22Rv1 (cell line): ENCODE data around the gene CCNDBP1.
A peak's percentile ranks its signal among the peaks of the same experiment; 100 is the strongest.
"Not testable (repeated sequence)": the region's sequence is repeated elsewhere in the genome, so short reads cannot be mapped to it uniquely, and the experiment has no call there.

ENCODE experiments used
- H3K27ac ChIP-seq: fragments of 450-650 bp; 2 replicates; pipeline ENCODE4 v1.5.1; 2017
- ZFX ChIP-seq: fragments of 450-650 bp; IDR thresholded peaks from 2 replicates; pipeline ENCODE4 v1.6.1; 2017; ENCODE audit warnings: antibody characterized with exemption, borderline replicate concordance
- TF ChIP-seq, protein P1 (sequence below): fragments of 450-650 bp; IDR thresholded peaks from 2 replicates; pipeline ENCODE4 v1.5.1; 2017; ENCODE audit warnings: mild to moderate bottlenecking

CCNDBP1 gene

DNA sequence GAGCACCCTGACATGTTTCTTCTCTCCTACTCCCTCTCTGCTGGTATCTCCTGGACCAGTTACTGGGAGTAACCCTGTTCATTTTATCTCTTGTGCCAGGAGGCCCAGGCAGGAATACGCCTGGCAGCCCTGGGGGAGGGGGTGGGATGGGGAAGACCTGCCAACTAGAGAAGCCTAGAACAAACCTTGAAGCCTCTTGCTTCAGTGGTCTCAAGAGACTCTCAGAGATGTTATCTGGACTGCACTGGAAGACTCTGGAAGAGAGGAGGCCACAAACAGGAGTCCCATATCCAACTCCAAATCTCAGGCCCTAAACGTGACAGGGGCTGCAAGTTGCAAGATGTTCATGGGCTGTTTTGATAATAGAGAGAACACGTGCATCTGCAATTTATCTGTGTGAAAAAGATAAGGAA lies 35.8 kb downstream of the CCNDBP1 start, which contains the start of gene EPB42:
TSS of gene EPB42 (minus strand) at position 28 of the 413 bp plus-strand sequence. CDS start 193 bp downstream, outside the sequence.
- no peak for TF ChIP-seq ZFX
- TF ChIP-seq, protein P1, sequence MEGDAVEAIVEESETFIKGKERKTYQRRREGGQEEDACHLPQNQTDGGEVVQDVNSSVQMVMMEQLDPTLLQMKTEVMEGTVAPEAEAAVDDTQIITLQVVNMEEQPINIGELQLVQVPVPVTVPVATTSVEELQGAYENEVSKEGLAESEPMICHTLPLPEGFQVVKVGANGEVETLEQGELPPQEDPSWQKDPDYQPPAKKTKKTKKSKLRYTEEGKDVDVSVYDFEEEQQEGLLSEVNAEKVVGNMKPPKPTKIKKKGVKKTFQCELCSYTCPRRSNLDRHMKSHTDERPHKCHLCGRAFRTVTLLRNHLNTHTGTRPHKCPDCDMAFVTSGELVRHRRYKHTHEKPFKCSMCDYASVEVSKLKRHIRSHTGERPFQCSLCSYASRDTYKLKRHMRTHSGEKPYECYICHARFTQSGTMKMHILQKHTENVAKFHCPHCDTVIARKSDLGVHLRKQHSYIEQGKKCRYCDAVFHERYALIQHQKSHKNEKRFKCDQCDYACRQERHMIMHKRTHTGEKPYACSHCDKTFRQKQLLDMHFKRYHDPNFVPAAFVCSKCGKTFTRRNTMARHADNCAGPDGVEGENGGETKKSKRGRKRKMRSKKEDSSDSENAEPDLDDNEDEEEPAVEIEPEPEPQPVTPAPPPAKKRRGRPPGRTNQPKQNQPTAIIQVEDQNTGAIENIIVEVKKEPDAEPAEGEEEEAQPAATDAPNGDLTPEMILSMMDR = no peak
- no peak within 1 kb of the TSS for H3K27ac ChIP-seq

- H3K27ac ChIP-seq = no peak overlapping the region
- TF ChIP-seq, protein P1 = no peak
- no peak for TF ChIP-seq ZFX
Measured at GRCh38 chr15:43221422-43221821, 36.2 kb downstream of the CCNDBP1 start.

- no peak overlapping the region for H3K27ac ChIP-seq
- TF ChIP-seq, protein P1 = peak; percentile 84
- no peak for TF ChIP-seq ZFX
Measured at GRCh38 chr15:43225201-43225949, 40.2 kb downstream of the CCNDBP1 start.

GRCh38 chr15:43225950-43226255 lies 40.7 kb downstream of the CCNDBP1 start:
- not testable (repeated sequence) for H3K27ac ChIP-seq

DNA sequence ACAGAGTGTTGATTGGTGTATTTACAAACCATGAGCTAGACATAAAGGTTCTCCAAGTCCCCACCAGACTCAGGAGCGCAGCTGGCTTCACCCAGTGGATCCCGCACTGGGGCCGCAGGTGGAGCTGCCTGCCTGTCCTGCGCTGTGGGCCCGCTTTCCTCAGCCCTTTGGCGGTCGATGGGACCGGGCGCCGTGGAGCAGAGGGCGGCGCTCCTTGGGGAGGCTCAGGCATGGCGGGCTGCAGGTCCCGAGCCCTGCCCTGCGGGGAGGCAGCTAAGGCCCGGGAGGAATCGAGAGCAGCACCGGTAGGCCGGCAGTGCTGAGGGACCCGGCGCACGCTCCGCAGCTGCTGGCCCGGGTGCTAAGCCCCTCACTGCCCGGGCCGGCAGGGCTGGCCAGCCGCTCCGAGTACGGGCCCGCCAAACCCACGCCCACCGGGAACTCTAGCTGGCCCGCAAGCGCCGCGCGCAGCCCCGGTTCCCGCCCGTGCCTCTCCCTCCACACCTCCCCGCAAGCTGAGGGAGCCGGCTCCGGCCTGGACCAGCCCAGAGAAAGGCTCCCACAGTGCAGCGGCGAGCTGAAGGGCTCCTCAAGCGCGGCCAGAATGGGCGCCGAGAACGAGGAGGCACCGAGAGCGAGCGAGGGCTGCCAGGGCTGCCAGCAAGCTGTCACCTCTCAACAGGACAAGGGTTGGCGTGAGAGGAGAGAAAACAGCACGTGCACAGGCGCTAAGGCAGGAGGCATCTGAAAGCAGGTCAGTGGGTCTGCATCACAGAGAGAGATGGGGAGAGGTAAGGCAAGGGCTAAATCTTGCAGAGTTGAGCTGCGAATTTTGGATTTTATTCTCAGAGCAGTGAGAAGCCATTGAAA lies 41.5 kb downstream of the CCNDBP1 start:
- TF ChIP-seq ZFX = no peak
- TF ChIP-seq, protein P1 = no peak
- no peak overlapping the region for H3K27ac ChIP-seq

DNA sequence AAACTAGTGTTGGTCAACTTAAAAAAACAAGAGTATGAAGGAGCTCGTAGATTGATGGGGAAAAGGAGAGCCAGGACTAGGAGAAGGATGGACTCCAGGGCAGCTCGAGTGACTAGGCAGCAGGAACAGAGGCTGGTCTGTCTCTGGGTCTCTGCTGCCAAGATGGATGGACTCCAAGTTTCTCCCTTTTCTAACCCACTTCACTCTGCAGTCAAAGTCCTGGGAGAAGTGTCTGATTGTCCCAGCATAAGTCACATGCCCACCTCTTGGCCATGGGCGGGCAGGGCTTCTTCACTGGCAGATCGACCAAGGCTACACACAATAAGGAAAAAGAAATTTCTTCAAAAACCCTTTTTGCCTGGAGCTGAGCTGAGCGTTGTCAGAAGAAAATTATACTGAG lies 44.8 kb downstream of the CCNDBP1 start:
- TF ChIP-seq, protein P1 = no peak
- no peak for TF ChIP-seq ZFX
- H3K27ac ChIP-seq = no peak overlapping the region

- H3K27ac ChIP-seq = no peak overlapping the region
- TF ChIP-seq, protein P1 = no peak
- no peak for TF ChIP-seq ZFX
Measured at GRCh38 chr15:43230640-43231115, 45.5 kb downstream of the CCNDBP1 start.
